ENCODE results near the gene ATP6AP1. TPM values are rescaled to one million over a fixed set of nuclear protein-coding genes. Genes with fewer than 3 reads are reported as not detected.

The ATP6AP1 gene
- total RNA-seq, 2 donors from 2014 or later = 49.8 to 51.4 TPM

GRCh38 chrX:154469114-154469513 is 40.6 kb downstream of the ATP6AP1 start:
- Histone ChIP-seq H3K27me3 (no peaks in the 10 kb centered on the region), H3K9me3 (no peaks in the 10 kb centered on the region), H3K36me3 (replicated peaks in 1 of 2; ENCODE audit: insufficient read depth in 1 of 2, low read depth in 2 of 2) (peaks cover 0 to 2% of the 10 kb centered on the region in 2 donors), H3K4me3 (no peak overlapping the region), H3K27ac (no peak overlapping the region), H3K4me1 (no peaks in the 10 kb centered on the region)
- TF ChIP-seq, protein P1, sequence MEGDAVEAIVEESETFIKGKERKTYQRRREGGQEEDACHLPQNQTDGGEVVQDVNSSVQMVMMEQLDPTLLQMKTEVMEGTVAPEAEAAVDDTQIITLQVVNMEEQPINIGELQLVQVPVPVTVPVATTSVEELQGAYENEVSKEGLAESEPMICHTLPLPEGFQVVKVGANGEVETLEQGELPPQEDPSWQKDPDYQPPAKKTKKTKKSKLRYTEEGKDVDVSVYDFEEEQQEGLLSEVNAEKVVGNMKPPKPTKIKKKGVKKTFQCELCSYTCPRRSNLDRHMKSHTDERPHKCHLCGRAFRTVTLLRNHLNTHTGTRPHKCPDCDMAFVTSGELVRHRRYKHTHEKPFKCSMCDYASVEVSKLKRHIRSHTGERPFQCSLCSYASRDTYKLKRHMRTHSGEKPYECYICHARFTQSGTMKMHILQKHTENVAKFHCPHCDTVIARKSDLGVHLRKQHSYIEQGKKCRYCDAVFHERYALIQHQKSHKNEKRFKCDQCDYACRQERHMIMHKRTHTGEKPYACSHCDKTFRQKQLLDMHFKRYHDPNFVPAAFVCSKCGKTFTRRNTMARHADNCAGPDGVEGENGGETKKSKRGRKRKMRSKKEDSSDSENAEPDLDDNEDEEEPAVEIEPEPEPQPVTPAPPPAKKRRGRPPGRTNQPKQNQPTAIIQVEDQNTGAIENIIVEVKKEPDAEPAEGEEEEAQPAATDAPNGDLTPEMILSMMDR (IDR thresholded peaks at IDR 0.05) = no peak
- TF ChIP-seq POLR2A (IDR thresholded peaks at IDR 0.05) = no peak
- 92 to 100% methylated on average over 2 to 6 of the region's 9 CpGs for WGBS, 2 donors
- intact Hi-C loops (cut with DNase I) = no loop called here
- no peak for DNase-seq
- ATAC-seq = no peak

- ATAC-seq (no peak), DNase-seq (no peak)
- no peak for TF ChIP-seq POLR2A (IDR thresholded peaks at IDR 0.05)
- TF ChIP-seq, protein P1 (IDR thresholded peaks at IDR 0.05) = no peak
- no peak overlapping the region for H3K27ac ChIP-seq
- intact Hi-C loops (cut with DNase I) = no loop called here
- H3K4me3 ChIP-seq = no peak overlapping the region
- H3K27me3 ChIP-seq = no peaks in the 10 kb centered on the region
- 93% methylated on average over 8 of the region's 18 CpGs; no CpG with 5 or more reads in 1 of the 2 donors for WGBS, 2 donors
- H3K4me1 ChIP-seq = no peaks in the 10 kb centered on the region
- no peaks in the 10 kb centered on the region for H3K9me3 ChIP-seq
- peaks cover 0 to 2% of the 10 kb centered on the region in 2 donors for H3K36me3 ChIP-seq (replicated peaks in 1 of 2; ENCODE audit: insufficient read depth in 1 of 2, low read depth in 2 of 2)
These were observed 41.4 kb downstream of the ATP6AP1 start for GRCh38 chrX:154469880-154470279.

- H3K36me3 ChIP-seq (replicated peaks in 1 of 2; ENCODE audit: insufficient read depth in 1 of 2, low read depth in 2 of 2) = peaks cover 0 to 2% of the 10 kb centered on the region in 2 donors
- H3K4me3 ChIP-seq = no peak overlapping the region
These were observed 42.0 kb downstream of the ATP6AP1 start for GRCh38 chrX:154470434-154470833.

DNA sequence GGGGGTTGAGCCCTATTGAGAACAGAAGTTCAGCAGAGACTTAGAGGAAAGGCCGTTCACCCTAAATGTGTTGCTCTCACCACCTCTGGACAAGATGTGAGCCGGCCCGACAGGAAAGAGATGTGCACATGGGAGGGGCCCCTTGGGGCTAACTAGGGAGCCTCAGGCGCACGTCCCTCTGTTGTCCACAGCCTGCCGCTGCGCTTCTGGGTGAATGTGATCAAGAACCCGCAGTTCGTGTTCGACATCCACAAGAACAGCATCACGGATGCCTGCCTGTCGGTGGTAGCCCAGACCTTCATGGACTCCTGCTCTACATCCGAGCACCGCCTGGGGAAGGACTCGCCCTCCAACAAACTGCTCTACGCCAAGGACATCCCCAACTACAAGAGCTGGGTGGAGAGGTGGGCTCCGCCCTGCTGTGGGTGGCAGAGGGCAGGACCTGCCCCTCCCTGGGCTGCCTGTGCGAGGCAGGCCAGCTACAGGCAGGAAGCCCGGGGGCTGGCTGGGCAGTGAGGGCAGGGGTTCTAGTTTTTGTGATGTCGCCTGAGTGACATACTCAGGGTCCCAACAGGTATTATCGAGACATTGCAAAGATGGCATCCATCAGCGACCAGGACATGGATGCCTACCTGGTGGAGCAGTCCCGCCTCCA is 42.6 kb downstream of the ATP6AP1 start:
- H3K27me3 ChIP-seq = no peaks in the 10 kb centered on the region
- no peaks in the 10 kb centered on the region for H3K4me1 ChIP-seq
- peaks cover 0 to 2% of the 10 kb centered on the region in 2 donors for H3K36me3 ChIP-seq (replicated peaks in 1 of 2; ENCODE audit: insufficient read depth in 1 of 2, low read depth in 2 of 2)
- no peak overlapping the region for H3K4me3 ChIP-seq
- no peak overlapping the region for H3K27ac ChIP-seq
- ATAC-seq (no peak), DNase-seq (no peak)
- intact Hi-C loops (cut with DNase I) = no loop called here
- TF ChIP-seq POLR2A (IDR thresholded peaks at IDR 0.05) = no peak
- TF ChIP-seq, protein P1 (IDR thresholded peaks at IDR 0.05) = no peak
- 93 to 96% methylated on average over 5 to 17 of the region's 23 CpGs for WGBS, 2 donors
- H3K9me3 ChIP-seq = no peaks in the 10 kb centered on the region

More at GRCh38 chrX:154470434-154470833, 42.0 kb downstream of the ATP6AP1 start:
- intact Hi-C loops (cut with DNase I) = no loop called here
- no peak for DNase-seq
- ATAC-seq = no peak
- WGBS, 2 donors = 81% methylated on average over 5 of the region's 14 CpGs; no CpG with 5 or more reads in 1 of the 2 donors
- H3K27ac ChIP-seq = no peak overlapping the region
- H3K27me3 ChIP-seq = no peaks in the 10 kb centered on the region
- TF ChIP-seq, protein P1 (IDR thresholded peaks at IDR 0.05) = no peak
- no peak for TF ChIP-seq POLR2A (IDR thresholded peaks at IDR 0.05)
- no peaks in the 10 kb centered on the region for H3K4me1 ChIP-seq
- no peaks in the 10 kb centered on the region for H3K9me3 ChIP-seq
